NOMO-1 (cell line): ENCODE data around the gene SMYD5.
"Not testable (repeated sequence)": the region's sequence is repeated elsewhere in the genome, so short reads cannot be mapped to it uniquely, and the experiment has no call there.

Experiments used
- DNase-seq, 2 experiments: peaks; one replicate each; lab custom pipeline; 2025; ENCODE audit not compliant: unreplicated experiment in 2 of 2; lab: John Stamatoyannopoulos, UW

The SMYD5 gene

DNA sequence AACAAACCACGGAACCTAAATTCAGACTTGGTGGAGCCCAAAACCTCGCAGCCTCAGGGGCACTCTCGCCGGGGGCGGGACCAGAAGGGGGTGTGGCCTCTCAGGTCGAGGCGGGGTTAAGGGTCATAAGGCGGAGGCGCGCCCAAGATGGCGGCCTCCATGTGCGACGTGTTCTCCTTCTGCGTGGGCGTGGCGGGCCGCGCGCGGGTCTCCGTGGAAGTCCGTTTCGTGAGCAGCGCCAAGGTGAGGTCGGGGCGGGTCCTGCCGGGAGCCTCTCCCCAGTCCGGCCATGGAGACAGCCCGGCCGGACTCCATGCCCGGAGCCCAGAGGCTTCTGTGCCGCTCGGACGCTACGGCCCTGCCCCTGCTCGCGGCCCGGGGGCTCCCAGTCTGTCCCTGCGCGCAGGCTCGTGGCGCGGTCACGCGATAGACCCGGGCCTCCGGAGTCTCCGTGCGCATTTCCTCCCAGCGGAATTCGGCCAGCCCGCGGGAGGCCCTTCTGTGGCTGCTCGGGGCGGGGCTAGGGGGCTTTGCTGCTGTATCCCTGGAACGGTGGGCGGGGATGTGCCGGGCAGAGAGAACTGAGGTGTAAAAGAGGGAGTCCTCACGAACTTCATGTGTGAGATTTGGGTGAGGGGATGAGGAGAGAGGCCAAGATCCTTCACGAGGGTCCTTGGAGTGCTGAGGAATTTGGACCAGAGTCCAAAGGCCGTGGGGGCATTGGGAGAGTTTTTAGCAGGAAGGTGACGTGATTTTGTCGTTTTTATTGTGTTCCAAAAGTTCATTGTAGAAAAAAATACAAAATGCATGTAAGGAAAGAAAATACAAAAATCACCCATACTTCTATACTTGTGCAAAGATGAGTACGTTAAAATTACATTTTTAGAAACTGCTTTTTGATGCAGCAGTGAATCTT, at the start of gene SMYD5:
Gene SMYD5, plus strand, starts transcription at position 126 of the 916 bp plus-strand sequence. Its CDS starts 22 bp downstream, at position 148.
- DNase-seq, result peak; percentile 77 to 83

DNA sequence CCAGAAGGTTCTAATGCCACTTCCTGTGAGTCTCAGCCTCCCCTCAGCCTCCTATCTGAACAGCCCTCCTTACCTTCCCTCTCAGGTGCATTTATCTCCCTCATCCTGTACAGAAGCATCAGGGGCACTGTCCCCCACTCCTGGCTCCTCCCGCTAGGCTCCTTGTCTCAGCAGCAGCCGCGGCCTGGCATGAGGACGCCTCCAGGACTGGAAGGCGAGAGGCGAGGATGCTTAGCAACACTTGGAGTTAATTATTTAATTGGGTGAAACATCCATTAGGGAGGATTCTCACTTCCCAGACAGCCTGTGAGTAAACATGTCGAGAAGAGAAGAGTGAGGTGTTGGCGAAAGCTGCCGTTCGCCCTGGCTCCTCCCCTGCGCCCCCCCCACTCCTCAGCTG, 48.1 kb upstream of the SMYD5 start:
- DNase-seq, result not testable (repeated sequence)

DNA sequence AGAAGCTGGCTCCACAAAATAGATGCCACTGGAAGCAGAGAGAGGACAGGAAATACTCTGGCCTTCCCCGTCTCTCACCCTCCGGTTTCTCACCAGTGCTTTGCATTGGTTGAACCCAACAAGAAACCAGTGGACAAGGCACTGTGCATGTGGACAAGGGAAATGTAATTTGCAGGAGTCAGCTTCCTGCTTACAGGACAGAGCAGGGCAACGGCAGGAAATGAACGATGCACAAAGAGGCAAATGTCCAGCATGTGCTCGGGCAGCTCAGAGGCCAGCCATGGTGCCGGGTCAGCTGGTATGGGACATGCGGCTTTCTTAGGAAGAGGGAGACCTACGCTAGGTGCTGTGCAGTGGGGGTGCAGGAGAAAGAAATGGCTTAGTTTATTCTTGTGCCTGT, 47.2 kb upstream of the SMYD5 start:
- DNase-seq, result not testable (repeated sequence)

DNA sequence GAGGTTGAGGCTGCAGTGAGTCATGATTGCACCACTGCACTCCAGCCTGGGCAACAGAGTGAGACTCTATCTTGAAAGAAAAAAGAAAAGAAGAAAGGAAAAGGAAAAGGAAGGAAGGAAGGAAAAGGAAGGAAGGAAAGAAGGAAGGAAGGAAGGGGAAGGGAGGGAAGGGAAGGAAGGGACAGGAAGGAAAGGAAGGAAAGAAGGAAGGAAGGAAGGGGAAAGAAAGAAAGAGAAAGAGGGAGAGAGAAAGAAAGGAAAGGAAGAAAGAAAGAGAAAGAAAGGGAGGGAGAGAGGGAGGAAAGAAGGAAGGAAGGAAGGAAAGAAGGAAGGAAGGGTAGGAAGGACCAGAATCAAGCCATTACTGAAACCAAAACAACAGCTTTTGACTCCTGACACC, 45.7 kb upstream of the SMYD5 start:
- not testable (repeated sequence) for DNase-seq

DNA sequence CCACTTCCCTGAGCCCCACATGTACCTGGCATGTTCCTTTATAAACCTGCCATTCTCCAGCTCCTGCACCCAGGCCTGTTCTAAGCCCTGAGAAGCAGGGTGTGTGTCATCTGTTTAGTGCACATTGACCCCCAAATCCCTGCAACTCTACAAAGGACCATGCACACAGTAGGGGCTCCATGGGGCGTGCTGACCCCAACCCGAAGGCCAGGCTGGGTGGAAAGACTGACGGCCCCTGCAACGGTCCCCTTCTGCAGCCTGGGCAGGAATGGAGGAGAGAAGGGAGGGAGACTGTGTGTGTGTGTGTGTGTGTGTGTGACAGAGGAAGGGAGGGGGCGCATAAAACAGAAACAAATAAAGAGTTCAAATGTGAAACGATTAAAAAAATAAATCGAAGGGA, 43.7 kb upstream of the SMYD5 start:
- not testable (repeated sequence) for DNase-seq

DNA sequence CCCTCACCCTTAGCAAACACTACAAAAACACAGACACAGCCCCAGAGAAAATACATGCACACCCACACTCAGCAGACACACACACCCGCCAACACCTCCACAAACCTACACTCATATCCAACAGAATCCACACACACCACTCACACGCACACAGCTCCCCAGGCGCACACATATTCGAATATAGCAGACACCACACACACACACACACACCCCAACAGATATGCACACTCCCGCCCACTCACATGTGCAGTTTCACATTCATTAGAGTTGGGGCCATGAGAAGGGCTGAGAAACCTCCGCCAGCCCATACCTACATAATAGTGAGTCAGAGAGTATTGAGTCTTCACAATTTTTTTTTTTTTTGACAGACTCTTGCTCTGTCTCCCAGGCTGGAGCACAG, 41.1 kb upstream of the SMYD5 start:
- no peak for DNase-seq

DNA sequence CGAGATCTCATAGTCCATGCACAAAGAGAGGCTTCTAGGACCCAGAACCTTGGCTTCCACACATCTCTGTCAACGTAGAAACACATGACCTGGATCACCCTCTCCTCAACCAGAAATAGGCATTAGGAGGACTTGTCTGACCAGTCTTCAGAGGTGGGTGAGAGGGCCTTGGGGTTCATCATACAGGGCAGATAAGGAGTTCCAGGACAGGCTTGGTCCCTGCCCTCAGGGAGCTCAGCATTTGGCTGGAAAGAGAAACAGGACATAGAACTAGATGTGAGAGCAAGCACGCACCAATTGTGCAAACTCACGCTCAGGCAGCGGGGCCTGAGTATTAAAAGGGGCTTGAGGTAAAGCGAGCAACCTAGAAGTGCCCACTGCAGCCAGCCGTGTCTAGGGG, 40.3 kb upstream of the SMYD5 start:
- DNase-seq, result no peak

DNA sequence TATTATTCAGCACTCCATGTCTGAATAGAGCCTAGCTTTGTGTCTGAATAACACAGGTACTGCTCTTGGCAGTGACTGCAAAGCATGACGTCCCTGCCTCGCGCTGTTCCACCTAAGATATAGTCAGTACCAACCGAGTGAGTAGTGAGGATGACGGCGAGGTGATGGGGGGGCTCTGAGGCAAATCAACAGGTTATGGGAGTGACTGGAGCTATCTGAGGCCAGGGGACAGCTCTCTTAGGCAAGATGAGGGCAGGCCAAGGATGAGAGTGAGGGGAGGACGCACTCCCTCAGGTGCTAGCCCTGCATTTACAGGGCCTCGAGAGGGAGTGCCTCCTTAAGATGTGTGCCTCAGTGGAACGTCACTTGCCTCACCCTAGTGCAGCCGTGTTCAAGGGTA, 39.8 kb upstream of the SMYD5 start:
- no peak for DNase-seq

DNA sequence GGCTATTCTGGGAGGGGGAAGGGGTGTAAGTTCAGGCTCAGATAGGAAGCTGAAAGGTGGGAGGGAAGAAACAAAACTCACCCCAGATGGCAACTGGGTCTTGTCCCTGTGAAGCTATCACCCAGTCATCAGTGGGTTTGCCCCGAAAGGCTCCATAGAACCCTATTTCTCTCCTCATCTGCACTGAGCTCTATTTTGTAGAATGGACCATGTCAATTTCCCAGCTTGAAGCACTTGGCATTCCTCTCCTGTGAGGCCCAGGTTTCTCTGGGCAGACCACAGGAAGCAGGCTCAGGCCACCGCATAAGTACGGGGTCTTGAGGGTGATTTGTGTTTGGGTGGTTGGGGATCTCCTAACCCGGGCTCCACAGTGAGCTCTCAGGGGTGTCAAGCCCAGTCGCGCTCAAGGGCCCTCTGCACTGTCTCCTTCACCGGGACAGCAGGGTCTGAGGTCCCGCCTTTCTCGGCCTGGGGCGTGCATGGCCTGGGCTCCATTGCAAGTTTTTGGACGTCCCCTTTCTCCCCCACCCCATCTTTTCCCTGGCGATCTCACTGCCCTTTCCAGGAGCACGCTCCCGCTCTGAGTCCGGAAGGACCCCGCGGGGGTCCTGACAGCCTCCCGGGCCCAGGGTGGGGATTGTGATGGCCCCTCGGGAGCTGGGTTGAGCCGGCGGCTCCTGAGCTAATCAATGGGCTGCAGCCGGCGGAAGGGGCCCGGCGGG, 38.9 kb upstream of the SMYD5 start:
- no peak for DNase-seq

DNA sequence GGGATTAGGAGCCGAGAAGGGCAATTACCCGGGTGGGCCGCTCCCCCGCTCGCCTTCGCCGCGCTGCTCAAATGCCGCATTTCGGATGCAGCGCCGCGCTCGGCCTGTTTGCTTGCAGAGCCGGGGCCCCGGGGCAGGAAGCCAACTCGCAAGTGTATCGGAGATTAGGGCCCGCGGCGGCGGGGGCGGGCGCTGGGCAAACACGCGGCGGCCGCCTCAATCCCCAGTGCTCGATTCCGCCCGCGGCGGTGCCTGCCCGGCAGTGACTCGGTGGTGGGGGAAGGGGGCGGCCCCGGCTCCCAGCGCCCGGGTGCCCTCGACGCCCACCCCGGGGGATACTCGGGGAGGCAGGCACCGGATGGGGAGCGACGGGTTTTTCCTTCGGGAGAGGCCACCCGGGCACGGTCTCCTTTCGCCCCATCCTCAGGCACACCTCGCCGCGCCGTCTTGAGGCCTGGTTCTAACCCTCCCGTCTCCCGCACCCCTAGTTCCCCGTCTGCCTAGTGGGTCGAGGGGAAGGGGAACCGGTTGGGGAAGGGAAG, 38.3 kb upstream of the SMYD5 start:
- peak; percentile 24 to 48 for DNase-seq

DNA sequence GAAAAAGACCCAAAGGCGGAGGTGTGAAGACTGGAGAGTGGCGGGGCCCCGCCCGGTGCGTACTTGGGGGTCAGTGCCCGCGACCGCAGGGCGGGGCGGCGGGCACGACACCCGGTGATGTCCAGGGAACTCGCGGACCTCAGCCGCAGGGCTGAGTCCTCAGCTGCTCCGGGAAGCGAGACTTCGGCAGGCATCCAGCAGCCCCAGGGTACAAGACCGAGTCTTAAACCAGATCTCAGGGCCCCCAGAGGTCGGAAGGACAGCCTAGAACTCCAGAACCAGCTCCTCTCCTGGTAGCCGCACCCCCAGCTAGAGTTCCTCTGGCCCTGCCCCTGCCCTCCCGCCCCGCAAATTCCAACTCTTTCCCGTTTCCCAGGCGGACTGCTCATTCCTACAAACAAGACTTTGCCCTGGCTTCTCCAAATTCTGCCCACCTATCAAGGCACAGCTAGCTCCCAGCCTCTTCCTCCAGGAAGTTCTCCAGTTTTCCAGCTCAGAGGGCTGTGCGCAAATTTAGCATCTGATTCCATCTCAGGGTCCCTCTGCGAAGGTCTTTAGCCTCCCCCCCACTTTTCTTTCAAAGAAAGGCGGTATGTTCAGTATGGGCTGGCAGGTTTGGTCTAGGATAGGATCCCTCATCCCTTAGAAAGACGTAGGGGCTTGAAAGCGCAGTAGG, 37.7 kb upstream of the SMYD5 start:
- DNase-seq, result no peak

DNA sequence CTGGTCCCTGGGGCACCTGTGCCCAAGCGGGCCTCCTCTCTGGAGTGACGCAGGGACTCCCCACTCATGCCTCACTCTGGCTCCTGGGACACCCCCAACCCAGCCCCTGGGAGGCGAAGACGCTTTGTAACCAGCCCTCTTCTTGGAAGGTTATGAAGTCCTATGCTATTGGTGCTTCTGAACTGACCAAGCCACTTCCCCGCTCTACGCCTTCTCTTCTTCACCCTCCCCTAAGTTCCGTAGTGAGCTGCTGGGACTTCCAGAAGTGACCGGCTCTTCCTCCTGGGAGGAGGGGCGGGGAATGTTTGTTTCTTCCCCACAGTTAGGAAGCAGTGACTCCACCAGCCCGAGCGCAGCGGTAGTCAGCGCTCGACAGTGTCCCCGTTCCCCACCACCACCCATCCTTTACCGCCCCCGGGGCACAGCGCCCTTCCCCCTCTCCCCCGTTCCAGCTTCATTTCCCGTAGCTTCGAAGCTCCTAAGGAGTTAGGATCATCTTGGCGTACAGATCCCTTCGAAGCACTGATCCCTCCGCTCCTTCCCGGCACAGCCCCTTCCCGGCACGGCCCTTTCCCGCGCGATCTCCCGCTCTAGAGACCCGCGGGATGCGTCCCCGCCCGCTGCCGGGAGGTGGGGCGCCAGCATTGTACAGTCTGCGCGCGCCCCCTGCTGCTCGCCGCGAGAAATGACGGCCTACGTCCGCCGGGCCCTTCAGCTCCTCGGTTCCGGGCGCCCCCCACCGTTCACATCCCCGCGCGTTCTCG, 37.0 kb upstream of the SMYD5 start:
- DNase-seq, result peak; percentile 71 to 73

DNA sequence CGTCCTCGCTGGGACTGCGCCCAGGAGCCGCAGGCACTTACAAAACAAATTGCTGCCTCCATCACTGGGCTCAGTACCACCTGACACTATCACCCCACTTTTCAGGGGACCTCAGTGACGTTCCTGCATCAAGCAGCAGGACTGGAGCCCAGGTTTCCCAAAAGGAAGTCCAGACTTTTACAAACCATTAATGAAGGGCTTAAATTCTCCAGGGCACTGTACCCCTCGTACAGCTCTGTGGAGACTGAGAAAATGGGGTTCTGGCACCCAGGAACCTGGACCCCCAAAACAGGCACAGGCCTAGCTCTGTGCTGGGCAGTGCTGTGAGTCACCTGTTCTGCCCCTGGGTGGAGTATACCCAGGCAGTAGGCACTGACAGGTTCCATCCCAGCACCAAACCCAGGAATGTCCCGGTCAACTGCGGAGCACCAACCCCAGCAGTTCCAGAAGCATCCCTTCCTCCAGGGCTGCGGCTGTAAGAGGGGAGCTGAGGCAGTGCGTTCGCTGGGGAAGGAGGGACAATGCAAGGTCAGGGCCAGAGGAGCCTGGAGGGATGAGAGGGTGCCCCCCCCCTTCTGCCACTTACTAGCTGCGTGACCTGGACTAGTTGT, 36.3 kb upstream of the SMYD5 start:
- no peak for DNase-seq

DNA sequence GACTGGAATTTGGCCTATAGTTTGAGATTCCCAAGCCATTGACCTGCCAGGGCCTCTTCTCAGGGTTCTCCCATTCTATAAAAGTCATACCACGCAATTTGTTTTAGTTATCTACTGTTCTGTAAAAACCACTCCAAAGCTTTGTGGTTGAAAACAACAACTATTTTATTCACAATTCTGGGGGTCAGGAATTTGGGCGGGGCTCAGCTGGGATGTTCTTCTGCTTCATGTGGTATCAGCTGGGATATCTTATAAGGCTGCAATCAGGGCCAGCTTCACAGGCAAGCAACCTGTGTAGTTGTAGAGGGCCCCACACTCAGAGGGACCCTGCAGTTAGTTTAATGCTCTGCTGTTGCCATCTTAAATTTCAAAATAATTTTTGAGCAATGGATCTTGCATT, 28.1 kb upstream of the SMYD5 start:
- no peak for DNase-seq

DNA sequence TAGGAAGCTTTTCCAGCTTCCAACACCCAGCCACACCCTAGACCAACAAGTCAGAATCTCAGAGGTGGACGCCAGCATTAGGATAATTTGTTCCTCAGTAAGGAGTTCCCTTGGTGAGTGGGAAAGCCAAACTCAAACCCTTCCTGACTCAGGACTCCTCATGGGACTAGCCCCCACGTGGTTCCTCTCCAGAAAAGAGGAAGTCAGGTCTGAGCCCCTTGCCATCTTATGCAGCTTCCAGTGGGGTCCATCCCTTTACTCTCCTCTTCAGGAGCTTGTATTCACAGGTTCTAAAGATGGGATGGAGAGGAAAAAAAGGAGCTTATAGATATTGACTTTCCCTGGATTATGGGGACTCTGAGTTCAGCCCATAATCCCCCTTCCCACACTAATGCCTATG, 26.5 kb upstream of the SMYD5 start:
- DNase-seq, result no peak

DNA sequence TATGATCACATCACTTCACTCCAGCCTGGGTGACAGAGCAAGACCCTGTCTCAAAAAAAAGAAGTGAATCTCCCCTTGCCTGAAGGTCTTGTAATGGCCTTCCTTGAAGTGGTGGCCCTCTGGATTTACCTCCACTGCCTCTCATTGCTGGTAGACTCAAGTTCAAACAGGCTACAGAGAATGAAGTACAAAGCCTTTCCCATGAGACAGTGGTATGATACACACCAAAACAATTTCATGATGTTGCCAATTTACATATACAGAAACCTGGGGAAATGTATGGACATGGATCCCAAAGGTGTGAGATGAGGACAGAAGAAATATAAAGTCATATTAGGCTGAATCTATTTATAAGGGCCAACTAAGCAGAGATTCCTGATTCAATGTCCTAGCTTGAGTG, 16.5 kb upstream of the SMYD5 start:
- no peak for DNase-seq

DNA sequence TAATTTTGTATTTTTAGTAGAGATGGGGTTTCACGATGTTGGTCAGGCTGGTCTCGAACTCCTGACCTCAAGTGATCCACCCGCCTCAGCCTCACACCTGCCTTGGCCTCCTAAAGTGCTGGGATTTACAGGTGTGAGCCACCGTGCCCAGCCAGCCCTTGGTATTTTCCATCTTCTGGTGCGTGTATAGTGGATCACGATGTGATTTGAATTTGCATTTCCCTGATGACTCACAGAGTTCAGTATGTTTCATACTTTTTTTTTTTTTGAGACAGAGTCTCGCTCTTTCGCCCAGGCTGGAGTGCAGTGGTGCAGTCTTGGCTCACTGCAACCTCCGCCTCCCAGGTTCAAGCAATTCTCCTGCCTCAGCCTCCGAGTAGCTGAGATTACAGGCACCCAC, 13.8 kb upstream of the SMYD5 start:
- DNase-seq, result not testable (repeated sequence)

DNA sequence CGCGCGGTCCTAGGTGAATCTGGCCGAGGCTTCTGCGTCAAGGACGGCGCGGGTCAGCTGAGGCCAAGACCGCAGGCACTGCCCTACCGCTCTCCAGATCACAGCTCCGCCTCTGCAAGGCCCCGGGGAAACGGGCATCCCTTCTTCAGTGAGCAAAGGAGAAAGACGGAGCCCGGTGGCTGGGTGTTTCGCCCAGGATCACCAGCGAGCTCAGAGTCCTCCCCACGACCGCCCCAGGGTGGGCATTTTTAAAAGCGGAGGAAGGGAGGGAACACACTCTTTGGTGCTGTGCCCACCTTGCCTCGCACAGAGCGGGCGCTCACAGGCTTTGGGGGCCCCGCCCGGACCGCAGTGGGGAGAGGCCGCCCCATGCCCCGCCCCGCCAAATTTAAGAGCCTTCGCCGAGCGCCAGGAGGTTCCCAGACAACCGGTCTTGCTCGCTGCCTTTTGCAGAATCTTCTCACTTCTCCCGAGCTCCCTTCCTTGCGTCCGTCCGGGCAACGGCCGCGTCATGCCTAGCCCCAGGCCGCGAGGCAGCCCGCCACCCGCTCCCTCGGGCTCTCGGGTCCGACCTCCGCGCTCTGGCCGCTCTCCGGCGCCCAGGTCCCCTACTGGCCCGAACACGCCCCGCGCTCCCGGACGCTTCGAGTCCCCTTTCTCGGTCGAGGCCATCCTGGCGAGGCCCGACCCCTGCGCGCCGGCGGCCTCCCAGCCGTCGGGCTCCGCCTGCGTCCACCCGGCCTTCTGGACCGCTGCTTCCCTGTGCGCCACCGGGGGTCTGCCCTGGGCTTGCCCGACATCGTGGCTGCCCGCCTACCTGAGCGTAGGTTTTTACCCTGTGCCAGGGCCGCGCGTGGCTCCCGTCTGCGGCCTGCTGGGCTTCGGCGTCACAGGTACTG, 11.6 kb upstream of the SMYD5 start, which contains the start of gene NOTO:
Gene NOTO, plus strand, starts transcription at position 419 of the 899 bp plus-strand sequence. Its CDS starts 93 bp downstream, at position 512.
- no peak for DNase-seq
